Right ventricle myocardium inferior (tissue), 1 donor: Measurements from ENCODE around the gene SERTAD1. TPM values are rescaled to one million over a fixed set of nuclear protein-coding genes. Genes with fewer than 3 reads are reported as not detected.
"Not testable (repeated sequence)": the region's sequence is repeated elsewhere in the genome, so short reads cannot be mapped to it uniquely, and the experiment has no call there.

Source experiments
- ATAC-seq: fragments of 200-7000 bp; cut with Tn5 transposase; one replicate; pipeline ENCODE4 v1.9.1; 2020; ENCODE audit warnings: mild to moderate bottlenecking, moderate library complexity
- DNase-seq: peaks from one replicate; pipeline ENCODE4 v3.0.0; 2021; ENCODE audit errors: missing footprints
- intact Hi-C: fragments of 100-400 bp; cut with DNase I; formaldehyde crosslinking; loops from one replicate; pipeline ENCODE4 v1.11.0; 2022
- long read RNA-seq: library from polyadenylated mRNA; unstranded; transcript quantifications from one replicate; pipeline ENCODE4 v2.0.0, GENCODE V29; 2021
- total RNA-seq: library from RNA; stranded (reverse); fragmentation: NEBNext Ultra II Directional; extraction: Animal tissue kit (Norgen Biotek cat#: 25700); gene quantifications from one replicate; pipeline ENCODE4 v1.2.1, GENCODE V29; 2021
- donor health status: DM: no; HTN: yes; CAD: no; lungs with severe emphysema.

SERTAD1 gene, protein sequence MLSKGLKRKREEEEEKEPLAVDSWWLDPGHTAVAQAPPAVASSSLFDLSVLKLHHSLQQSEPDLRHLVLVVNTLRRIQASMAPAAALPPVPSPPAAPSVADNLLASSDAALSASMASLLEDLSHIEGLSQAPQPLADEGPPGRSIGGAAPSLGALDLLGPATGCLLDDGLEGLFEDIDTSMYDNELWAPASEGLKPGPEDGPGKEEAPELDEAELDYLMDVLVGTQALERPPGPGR
- 12.0 TPM for total RNA-seq
- long read RNA-seq, transcript SERTAD1-201 (2 exons, 2,114 nt): major isoform, 10 of 12 reads
- long read RNA-seq, partial matches to known transcripts: 0 of 12 reads
- long read RNA-seq, other reads (novel, unspliced or antisense): 2 of 12 reads

DNA sequence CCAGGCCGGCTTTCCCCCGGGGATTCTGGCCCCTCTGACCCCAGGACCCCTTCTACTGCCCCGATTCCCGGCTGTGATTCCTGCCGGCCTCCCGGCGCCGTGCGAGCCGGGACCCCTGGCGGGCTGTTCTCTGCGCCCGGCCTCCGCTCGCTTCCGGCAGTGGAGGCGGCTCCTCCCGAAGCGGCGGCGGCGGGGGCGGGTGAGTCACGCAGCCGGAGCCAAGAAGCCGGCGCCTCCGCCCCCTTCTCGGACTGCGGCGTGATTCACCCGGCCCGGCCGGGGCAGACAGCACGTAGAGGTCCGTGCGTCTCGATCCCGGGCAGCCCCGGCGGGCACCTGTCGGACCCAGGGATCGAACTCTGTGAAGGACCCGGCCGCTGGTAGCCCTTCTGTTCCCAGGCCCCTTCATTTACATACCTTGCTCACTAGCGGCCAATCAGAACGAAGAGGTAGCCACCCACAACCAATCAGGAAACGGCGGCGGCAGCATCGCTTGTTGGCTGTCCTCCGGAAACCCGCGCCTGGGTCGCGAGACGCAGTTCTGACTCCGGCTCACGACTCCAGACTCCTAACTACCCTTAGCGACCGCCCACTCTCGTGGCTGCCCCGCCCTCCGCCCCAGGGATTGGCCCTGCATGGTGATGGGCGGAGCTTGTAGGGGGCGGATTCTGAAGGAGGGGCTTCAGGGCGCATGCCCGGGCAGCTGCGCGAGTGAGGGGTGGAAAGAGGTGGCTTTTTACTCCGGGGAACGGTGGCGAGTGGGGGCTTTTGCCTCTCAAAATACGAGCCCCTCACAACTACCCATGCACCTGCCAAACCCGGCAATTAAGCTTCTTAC, at the start of gene SERTAD1:
Gene SERTAD1 (minus strand): TSS at position 543 of the 838 bp plus-strand sequence. CDS start 2,446 bp downstream, outside the sequence.
- ATAC-seq (peak; percentile 94), DNase-seq (peak; percentile 100)
- intact Hi-C loops: loop anchor here (1.0 to 10.0 kb wide), 2 partner anchors 18 to 289 kb away; partner anchors contain the start of genes COQ8B and ITPKC

DNA sequence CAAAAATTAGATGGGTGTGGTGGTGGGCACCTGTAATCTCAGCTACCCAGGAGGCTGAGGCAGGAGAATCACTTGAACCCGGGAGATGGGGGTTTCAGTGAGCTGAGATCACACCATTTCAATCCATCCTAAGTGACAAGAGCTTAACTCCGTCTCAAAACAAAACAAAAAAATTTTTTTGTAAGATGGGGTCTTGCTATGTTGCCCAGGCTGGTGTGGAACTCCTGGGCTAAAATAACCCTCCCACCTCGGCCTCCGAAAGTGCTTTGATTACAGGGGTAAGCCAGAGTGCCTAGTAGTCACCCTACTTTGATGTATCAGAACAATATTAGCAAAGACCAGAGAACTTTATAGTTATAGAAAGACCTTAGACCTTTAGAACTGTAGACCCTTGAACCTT, 48.9 kb upstream of the SERTAD1 start:
- ATAC-seq (no peak), DNase-seq (no peak)
- intact Hi-C loops: no loop called here

DNA sequence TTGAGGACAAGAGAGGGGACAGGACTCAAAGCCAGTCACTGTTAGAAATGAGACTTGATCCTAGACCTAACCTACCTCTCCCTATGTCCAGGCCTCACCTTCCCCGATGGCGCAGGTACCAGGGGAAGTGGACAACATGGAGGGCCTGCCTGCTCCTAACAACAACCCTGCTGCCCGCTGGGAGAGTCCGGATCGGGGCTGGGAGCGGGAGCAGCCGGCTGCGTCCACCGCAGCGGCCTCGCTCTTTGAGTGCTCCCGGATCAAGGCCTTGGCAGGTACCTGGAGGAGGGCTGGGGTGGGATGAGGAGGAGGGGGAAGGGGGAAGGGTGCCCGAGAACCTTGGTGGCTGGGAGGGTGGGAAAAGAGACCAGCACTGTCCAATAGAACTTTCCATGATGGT, 46.7 kb upstream of the SERTAD1 start:
- intact Hi-C loops: no loop called here
- DNase-seq (no peak), ATAC-seq (no peak)

DNA sequence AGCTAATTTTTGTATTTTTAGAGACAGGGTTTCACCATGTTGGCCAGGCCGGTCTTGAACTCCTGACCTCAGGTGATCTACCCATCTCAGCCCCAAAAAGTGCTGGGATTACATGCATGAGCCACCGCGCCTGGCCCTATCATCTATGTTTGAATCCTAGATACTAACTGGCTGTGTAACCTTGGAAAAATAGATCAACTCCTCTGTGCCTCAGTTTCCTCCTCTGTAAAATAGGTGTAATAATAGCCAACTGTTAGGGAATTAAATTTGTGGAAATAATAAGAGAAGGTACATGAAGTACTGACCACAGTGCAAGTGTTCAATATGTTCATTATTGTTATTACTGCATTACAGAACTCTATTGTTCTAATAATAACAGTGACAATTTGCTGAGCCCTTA, 45.3 kb upstream of the SERTAD1 start:
- DNase-seq: no peak
- intact Hi-C loops: no loop called here
- no peak for ATAC-seq

DNA sequence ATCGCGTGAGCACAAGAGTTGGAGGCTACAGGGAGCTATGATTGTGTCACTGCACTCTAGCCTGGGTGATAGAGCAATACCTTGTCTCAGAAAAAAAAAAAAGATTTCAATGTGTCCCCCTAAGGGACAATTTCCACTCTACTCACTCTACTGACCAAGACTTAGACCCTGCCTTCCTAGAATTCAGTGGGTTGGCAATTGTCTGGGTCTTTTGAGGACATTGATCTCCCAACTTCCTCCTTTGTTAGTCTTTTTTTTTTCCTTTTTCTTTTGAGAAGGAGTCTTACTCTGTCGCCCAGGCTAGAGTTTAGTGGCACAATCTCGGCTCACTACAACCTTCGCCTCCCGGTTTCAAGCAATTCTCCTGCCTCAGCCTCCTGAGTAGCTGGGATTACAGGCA, 43.2 kb upstream of the SERTAD1 start:
- DNase-seq (no peak), ATAC-seq (no peak)
- intact Hi-C loops: loop anchor here (5.0 kb wide), 2 partner anchors 67 to 128 kb away; no protein-coding TSS in a partner anchor

DNA sequence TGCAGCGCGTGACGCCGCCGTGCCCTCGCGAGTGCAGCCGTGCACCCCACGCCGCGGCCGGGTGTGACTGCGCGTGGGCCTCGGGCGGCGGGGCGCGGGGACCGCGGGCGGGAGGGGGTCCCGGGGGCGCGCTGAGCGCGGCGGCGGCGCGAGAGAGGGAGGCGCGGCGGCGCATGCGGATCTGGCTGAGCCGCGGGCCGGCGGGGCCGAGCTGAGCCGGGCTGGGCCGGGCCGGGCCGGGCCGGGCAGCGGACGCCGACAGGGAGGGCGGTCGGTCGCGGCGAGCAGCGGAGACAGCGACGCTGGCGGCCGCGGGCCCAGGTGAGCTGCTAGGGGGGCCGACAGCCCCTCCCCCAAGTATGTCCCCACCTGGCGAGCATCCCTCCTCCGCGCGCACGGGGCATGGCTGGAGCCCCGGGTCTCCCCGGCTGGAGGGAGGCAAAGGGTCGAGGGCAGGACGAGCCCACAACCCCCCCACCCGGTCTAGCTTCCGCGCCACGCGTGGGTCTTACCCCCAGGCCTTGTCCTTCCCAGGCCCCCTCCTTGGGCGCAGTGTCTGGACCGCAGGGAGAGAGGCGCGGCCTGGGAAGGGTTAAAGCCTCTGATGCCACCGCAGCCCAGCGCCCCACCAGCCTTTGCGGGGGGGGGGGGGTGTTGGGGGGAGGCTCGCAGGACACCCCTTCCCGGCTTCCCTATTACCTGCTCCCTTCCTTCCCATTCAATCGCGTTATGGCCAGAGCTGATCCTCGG, 41.4 kb upstream of the SERTAD1 start, which contains the start of gene SPTBN4:
Gene SPTBN4 (plus strand): TSS at position 17 of the 750 bp plus-strand sequence. CDS start 5,621 bp downstream, outside the sequence.
- no peak for ATAC-seq
- intact Hi-C loops: loop anchor here (2.0 to 5.0 kb wide), 3 partner anchors 65 to 130 kb away; no protein-coding TSS in a partner anchor
- peak; percentile 76 for DNase-seq

DNA sequence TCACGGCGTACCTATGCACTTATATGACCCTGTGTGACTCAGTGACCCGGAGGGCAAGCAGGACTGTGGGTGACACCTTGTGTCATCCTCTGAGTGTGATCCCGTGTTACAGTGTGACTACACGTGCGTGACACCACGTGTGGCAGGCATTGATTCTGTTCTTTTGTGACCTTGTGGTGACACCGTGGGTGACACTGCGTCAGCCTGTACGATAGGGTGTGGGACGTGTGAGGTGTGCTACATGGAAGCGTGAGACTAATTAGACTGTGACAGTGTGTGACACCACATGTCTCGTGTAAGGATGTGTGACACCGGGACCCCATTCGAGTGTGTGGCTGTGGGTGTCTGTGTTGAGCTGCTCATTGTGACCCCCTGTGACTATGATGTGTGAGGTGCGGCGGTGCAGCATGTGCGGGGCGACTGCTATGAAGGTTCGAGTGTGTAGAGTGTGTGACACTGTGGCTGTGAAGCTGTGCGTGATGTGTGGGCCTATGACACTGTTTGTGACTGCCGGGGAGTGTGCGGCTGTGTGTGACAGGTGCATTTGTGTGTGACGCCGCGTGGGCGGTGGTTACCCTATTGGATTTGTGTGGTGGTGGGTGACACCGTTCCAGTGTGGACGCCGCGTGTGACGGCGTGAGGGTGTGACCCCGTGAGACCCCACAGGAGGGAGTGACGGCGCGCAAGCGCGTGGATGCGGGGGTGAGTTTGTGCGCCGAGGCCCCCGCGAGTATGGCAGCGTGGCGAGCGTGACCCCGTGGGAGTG, 40.6 kb upstream of the SERTAD1 start:
- ATAC-seq (no peak), DNase-seq (peak; percentile 82)
- intact Hi-C loops: loop anchor here (2.0 to 5.0 kb wide), 3 partner anchors 64 to 131 kb away; no protein-coding TSS in a partner anchor

DNA sequence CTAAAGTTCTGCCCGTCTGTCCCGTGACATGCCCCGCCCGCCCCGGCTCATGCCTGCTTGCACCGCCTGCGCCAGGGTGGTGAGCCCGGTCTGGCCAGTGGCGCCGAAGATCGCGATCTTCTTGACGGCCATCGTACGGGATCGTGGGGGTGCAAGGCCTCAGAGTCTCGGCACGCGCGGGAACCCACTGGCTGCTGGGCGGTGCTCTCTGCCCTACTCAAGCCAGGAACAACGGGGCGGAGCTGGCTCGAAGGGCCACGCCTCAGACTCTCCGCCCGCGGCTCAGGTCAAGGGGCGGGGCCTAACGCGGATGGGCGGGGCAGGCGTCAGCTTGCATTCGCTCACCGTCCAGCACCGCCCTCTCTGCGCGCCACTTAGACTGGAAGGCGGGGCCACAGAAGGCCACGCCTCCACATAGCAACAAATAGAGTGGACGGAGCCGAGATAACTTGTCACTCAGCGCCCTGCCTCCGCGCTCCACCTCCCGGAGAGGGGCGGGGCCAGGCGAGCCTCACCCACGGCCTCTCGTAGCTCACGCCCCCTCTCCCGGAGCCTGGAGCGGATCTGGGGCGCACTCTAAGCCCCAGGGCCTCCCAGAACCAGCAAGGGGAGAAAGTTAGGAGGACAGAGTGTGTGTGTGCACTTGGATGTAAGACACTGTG, 39.9 kb upstream of the SERTAD1 start, which contains the start of gene BLVRB:
Gene BLVRB (minus strand): TSS at position 189 of the 662 bp plus-strand sequence. CDS start 57 bp downstream, at position 132.
- DNase-seq (peak; percentile 100), ATAC-seq (peak; percentile 97)
- intact Hi-C loops: loop anchor here (1.0 to 5.0 kb wide), 4 partner anchors 21 to 132 kb away; partner anchors contain the start of gene SERTAD3

DNA sequence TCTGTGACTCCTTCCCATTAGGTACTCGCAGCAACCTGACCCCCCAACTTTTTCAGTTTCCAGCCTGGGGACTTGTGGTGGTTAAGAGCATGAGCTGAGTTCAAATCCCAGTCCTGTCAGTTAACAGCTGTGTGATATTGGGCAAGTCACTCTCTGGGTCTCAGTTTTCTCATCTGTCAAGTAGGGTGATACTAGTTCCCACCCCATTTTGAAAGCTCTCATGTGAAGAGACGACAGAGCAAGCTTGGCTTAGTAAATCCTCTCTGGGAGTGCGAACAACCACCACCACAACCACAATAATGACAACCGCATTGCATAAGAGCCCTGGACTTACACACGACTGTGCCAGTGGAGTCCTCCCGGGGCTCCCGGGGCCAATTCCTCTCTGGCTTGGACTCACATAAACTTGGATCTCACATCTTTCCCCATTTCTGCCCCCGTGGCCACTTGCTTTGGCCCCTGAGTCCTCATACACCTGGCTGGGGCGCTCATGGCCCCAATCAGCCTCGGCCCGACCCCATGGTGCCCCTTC, 39.3 kb upstream of the SERTAD1 start:
- intact Hi-C loops: loop anchor here (1.0 to 5.0 kb wide), 3 partner anchors 21 to 132 kb away; partner anchors contain the start of gene SERTAD3
- no peak for DNase-seq
- peak; percentile 26 for ATAC-seq

DNA sequence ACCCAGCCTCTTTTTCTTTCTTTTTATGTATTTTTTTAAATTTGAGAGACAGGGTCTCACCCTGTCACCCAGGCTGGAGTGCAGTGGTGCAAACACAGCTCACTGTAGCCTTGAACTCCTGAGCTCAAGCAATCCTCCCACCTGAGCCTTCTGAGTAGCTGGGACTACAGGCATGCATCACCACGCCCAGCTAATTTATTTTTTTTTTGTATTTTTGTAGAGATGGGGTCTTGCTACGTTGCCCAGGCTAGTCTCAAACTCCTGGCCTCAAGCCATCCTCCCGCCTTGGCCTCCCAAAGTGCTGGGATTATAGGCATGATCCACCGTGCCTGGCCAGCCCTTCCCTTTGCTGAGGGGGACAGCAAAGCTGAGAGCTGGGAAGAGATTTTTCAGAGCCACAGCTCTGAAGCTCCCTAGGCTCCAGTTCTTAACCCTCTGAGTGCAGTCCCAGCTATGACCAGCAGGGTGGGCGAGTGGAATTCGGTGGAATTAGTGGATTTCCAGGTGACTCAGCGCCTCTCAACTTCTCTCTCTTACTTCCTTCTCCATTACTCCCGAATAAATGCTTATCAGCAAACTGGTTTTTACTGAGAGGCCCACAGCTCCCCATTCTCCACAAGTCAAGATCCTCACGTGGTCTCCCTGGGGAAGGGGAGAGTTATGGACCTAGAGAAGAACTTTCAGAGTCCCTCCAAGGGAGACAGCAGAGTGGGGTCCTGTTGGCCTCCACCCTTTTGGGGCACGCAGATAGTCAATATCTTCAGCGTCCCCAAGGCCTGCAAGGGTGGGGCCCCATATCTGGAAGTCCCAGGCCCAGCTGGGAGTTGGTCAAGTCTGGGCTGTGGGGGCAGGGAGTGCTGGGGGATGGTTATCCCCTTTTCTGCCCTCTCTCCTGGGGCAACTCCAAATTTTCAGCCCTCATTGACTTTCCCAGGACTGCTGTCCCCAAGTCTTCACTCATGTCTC, 38.5 kb upstream of the SERTAD1 start:
- intact Hi-C loops: loop anchor here (1.0 to 5.0 kb wide), 3 partner anchors 20 to 133 kb away; partner anchors contain the start of gene SERTAD3
- ATAC-seq (no peak), DNase-seq (peak; percentile 79)

DNA sequence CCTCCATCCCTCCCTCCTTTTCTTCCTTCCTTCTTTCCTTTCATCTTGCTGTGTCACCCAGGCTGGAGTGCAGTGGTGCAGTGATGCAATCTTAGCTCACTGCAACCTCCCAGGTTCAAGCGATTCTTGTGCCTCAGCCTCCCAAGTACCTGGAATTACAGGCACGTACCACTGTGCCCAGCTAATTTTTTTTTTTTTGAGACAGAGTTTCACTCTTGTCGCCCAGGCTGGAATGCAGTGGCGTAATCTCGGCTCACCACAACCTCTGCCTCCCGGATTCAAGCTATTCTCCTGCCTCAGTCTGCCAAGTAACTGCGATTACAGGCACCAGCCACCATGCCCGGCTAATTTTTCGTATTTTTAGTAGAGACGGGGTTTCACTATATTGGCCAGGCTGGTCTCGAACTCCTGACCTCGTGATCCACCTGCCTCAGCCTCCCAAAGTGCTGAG, 37.8 kb upstream of the SERTAD1 start:
- DNase-seq, ATAC-seq, intact Hi-C loops: not testable (repeated sequence)

DNA sequence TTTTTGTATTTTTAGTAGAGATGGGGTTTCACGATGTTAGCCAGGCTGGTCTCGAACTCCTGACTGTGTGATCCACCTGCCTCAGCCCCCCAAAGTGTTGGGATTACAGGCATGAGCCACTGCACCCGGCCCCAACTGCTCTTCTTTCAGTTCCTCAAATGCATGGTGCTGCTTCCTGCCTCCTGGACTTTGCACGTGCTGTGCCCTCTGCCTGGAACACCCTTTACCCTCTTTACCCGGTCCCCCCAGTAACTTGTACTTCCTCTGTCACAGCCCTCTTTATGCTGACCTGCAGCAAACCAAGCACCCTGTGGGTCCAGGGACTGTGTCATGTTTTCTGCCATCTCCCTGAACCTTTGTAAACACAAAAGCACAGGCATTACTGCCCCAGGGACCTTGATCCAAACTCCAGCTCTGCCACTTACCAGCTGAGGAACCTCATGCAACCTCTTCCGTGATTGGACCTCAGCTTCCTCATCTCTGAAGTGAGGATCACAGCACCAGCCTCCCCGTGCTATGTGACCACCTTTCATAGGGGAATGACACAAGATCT, 36.0 kb upstream of the SERTAD1 start:
- intact Hi-C loops: no loop called here
- peak; percentile 73 for DNase-seq

DNA sequence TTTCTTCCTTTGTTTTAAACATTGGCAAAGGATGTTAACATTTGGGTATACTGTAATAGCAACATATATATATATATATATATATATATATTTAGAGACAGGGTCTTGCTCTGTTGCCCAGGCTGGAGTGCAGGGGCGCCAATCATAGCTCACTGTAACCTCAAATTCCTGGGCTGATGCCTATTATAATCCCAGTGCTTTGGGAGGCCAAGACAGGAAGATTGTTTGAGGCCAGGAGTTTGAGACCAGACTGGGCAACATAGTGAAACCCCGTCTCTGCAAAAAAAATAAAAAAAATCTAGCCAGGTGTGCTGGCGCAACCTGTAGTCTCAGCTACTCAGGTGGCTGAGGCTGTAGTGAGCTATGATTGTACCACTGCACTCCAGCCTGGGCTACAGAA, 34.4 kb upstream of the SERTAD1 start:
- no peak for DNase-seq
- no peak for ATAC-seq
- intact Hi-C loops: no loop called here

More for the DNA sequence above, 36.0 kb upstream of the SERTAD1 start:
- ATAC-seq: no peak

DNA sequence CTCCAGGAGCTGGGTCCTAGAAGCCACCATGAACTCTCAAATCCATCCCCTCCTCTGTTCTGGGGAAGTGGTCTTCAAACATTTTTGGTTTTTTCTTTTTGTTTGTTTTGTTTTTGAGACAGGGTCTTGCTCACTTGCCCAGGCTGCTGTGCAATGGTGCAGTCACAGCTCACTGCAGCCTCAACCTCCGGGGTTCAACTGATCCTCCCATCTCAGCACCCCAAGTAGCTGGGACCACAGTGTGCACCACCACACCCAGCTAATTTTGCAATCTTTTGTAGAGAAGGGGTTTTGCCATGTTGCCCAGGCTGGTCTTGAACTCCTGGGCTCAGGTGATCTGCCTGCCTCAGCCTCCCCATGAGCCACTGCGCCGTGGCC, 32.8 kb upstream of the SERTAD1 start:
- ATAC-seq (no peak), DNase-seq (no peak)
- intact Hi-C loops: no loop called here

DNA sequence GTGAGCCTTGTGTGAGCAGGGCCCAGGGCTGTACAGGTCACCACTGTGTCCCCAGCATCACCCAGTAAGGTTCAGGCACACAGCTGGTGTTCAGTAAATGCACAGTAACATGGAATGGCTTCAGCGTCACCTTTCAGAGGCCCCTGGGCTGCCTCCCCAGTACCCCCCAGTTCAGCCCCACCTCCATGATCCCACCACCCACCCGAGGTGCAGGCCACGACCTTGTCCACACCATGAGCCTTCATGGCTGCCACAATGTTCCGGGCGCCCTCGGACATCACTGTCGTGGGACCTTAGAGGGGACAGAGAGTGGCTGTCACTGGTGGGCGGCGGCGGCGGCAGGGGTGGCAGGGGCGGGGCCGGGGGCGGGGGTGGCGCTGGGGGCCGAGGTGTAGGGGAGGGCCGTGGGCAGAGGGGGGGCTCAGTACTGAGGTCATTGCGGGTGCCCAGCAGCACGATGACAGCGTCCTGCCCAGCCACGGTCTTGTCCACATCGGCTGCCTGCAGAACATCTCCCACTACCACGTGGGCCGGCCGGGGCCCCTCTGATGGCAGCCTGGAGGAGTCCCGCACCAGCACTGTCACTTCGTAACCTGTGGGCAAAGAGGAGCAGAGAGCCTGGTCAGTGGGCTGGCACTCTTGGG, 32.3 kb upstream of the SERTAD1 start:
- intact Hi-C loops: no loop called here
- no peak for ATAC-seq
- DNase-seq: no peak
